Activated CD4-positive, alpha-beta T cell treated with anti-CD3 and anti-CD28 coated beads, Interleukin-2, amount 10 ng/mL, durations not matched to agents 24 days and 14 days (primary cell): ENCODE data around the gene CAMK2A. TPM values are rescaled to one million over a fixed set of nuclear protein-coding genes. Genes with fewer than 3 reads are reported as not detected.

Source experiments
- total RNA-seq: library from RNA; stranded (reverse); gene quantifications from 2 replicates; pipeline ENCODE4 v1.2.3, GENCODE V29; 2022

Gene CAMK2A
- total RNA-seq, 1 donor from 2014 or later, result not detected

Other genes with a start within 250 kb of the CAMK2A start
- 0.14 TPM in 1 of 2 replicates, not detected in the other for gene CSF1R, start 203.2 kb downstream of the CAMK2A start, total RNA-seq
- gene PDGFRB, start 133.9 kb downstream of the CAMK2A start, total RNA-seq, result 0.62 and 1.5 TPM in 2 replicates
- not detected in 2 replicates for gene CDX1, start 123.0 kb downstream of the CAMK2A start, total RNA-seq
- gene SLC6A7, start 99.7 kb downstream of the CAMK2A start, total RNA-seq, result not detected in 2 replicates
- gene ARSI, start 13.1 kb upstream of the CAMK2A start, total RNA-seq, result not detected in 2 replicates
- gene TCOF1, start 67.9 kb upstream of the CAMK2A start, total RNA-seq, result 130 and 140 TPM in 2 replicates
- gene CD74, start 123.1 kb upstream of the CAMK2A start, total RNA-seq, result 322 and 325 TPM in 2 replicates
- 2,567 and 2,587 TPM in 2 replicates for gene RPS14, start 160.0 kb upstream of the CAMK2A start, total RNA-seq
- 2.8 and 3.9 TPM in 2 replicates for gene NDST1, start 218.4 kb upstream of the CAMK2A start, total RNA-seq